T-helper 9 cell (primary cell): ENCODE measurements around the gene NLRP11.
"Not testable (repeated sequence)": the region's sequence is repeated elsewhere in the genome, so short reads cannot be mapped to it uniquely, and the experiment has no call there.

Experiments used
- DNase-seq: peaks from one replicate; pipeline ENCODE4 v3.0.0-alpha.2; 2020

The NLRP11 gene

GRCh38 chr19:55777528-55777927 lies 54.3 kb downstream of the NLRP11 start:
- no peak for DNase-seq

- DNase-seq: not testable (repeated sequence)
Observed at GRCh38 chr19:55769632-55770031, 62.2 kb downstream of the NLRP11 start.

GRCh38 chr19:55768818-55769217 lies 63.0 kb downstream of the NLRP11 start, which contains the start of gene RFPL4AL1:
Gene RFPL4AL1 (plus strand): TSS chr19:55769118. CDS start chr19:55771805, 2,687 bp downstream.
- DNase-seq: not testable (repeated sequence)

- no peak for DNase-seq
Observed at GRCh38 chr19:55766466-55766865, 65.3 kb downstream of the NLRP11 start.

GRCh38 chr19:55758797-55759196 lies 73.0 kb downstream of the NLRP11 start, which contains the start of gene RFPL4A:
Gene RFPL4A (plus strand): TSS chr19:55759097. CDS start chr19:55761801, 2,704 bp downstream.
- not testable (repeated sequence) for DNase-seq

- not testable (repeated sequence) for DNase-seq
Observed at GRCh38 chr19:55756808-55757207, 75.0 kb downstream of the NLRP11 start.

- DNase-seq: no peak
Observed at GRCh38 chr19:55753401-55753800, 78.4 kb downstream of the NLRP11 start.

- DNase-seq: no peak
Observed at GRCh38 chr19:55750715-55751114, 81.1 kb downstream of the NLRP11 start.

GRCh38 chr19:55738302-55738701 lies 93.5 kb downstream of the NLRP11 start, which contains the start of gene NLRP9:
Gene NLRP9 (minus strand): TSS chr19:55738402. CDS start chr19:55738374, 28 bp downstream.
- no peak for DNase-seq
